AG09309 (cell line): ENCODE results near the gene YWHAG.
A peak's percentile ranks its signal among the peaks of the same experiment; 100 is the strongest.

Experiments used
- DNase-seq: peaks from one replicate; pipeline ENCODE4 v3.0.0-alpha.2; 2010; ENCODE audit warnings: low read depth
- H3K4me3 ChIP-seq: 2 replicates; pipeline ENCODE4 v1.5.1; 2011; ENCODE audit warnings: mild to moderate bottlenecking, low read depth, low read length, moderate library complexity; ENCODE audit not compliant: control insufficient read depth
- TF ChIP-seq, protein P1 (sequence below): IDR thresholded peaks from 2 replicates; pipeline ENCODE4 v1.5.1; 2011; ENCODE audit warnings: mild to moderate bottlenecking, low read depth, low read length, inconsistent platforms; ENCODE audit not compliant: insufficient read depth, control insufficient read depth; ENCODE audit errors: missing control alignments

The YWHAG gene

DNA sequence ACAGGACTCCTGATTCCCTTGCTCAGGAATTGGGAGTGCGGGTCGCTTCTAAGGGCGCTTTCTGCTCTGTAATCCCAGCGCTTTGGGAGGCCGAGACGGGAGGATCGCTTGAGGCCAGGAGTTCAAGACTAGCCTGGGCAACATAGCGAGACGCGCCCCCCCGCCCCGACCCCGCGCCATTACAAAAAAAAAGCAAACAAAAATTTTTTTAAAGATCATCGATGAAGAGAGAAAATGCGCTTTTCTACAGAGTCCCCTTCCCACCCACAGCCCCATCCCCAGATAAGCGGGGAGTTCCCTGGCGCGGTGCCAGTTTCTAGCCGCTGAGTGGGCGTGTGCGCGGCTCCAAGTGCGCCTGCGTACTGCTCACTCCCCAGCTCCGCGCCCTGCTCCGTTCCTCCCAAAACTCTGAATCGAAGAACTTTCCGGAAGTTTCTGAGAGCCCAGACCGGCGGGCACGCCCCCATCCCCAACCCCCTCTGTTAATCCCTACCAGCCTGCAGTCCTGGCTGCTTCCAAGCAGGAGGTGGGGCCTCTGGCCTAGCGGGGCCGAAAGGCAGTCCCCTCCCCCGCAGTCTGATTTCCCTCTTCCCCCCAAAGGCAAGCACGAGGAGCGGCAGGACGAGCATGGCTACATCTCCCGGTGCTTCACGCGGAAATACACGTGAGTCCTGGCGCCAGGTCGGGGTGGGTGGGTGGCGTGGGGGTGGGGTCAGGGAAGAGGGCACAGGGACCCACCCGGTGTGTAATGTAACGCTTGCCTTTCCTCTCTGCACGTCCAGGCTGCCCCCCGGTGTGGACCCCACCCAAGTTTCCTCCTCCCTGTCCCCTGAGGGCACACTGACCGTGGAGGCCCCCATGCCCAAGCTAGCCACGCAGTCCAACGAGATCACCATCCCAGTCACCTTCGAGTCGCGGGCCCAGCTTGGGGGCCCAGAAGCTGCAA, 55.3 kb downstream of the YWHAG start:
- H3K4me3 ChIP-seq, result peak overlapping the region; percentile 94
- TF ChIP-seq, protein P1, sequence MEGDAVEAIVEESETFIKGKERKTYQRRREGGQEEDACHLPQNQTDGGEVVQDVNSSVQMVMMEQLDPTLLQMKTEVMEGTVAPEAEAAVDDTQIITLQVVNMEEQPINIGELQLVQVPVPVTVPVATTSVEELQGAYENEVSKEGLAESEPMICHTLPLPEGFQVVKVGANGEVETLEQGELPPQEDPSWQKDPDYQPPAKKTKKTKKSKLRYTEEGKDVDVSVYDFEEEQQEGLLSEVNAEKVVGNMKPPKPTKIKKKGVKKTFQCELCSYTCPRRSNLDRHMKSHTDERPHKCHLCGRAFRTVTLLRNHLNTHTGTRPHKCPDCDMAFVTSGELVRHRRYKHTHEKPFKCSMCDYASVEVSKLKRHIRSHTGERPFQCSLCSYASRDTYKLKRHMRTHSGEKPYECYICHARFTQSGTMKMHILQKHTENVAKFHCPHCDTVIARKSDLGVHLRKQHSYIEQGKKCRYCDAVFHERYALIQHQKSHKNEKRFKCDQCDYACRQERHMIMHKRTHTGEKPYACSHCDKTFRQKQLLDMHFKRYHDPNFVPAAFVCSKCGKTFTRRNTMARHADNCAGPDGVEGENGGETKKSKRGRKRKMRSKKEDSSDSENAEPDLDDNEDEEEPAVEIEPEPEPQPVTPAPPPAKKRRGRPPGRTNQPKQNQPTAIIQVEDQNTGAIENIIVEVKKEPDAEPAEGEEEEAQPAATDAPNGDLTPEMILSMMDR, result no peak
- DNase-seq, result peak; percentile 80

DNA sequence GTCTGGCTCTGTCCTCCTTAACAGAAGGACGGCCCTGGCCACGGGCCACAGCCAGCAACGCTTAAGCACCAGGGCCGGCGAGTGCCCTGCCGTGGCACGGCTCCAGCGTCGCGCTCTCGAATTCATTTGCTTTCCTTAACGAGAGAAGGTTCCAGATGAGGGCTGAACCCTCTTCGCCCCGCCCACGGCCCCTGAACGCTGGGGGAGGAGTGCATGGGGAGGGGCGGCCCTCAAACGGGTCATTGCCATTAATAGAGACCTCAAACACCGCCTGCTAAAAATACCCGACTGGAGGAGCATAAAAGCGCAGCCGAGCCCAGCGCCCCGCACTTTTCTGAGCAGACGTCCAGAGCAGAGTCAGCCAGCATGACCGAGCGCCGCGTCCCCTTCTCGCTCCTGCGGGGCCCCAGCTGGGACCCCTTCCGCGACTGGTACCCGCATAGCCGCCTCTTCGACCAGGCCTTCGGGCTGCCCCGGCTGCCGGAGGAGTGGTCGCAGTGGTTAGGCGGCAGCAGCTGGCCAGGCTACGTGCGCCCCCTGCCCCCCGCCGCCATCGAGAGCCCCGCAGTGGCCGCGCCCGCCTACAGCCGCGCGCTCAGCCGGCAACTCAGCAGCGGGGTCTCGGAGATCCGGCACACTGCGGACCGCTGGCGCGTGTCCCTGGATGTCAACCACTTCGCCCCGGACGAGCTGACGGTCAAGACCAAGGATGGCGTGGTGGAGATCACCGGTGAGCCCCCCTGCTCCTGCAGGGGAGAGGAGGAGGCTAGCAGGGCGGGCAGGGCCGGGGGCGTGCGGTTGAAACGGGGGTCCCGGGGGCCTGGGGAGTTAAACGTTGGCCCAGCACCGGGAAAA, 56.2 kb downstream of the YWHAG start, which contains the start of gene HSPB1:
HSPB1 (plus strand) TSS at position 327 of the 855 bp plus-strand sequence; CDS start at position 367, 40 bp downstream.
- TF ChIP-seq, protein P1, result no peak
- H3K4me3 ChIP-seq, result peak within 1 kb of the TSS; percentile 94
- DNase-seq, result no peak

DNA sequence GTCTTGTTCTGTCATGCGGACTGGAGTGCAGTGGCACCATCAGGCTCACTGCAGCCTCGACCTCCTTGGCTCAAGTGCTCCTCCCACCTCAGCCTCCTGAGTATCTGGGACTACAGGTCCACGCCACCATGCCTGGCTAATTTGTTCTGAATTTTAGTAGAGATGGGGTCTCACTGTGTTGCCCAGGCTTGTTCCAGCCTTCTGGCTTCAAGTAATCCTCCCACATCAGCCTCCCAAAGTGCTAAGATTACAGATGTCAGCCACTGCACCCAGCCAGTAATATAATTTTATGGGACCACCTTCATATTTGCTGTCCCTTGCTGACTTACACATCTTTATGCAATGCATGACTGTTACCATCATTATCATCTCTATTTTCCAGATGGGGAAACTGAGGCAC, 57.8 kb downstream of the YWHAG start:
- H3K4me3 ChIP-seq, result no peak overlapping the region
- no peak for DNase-seq
- TF ChIP-seq, protein P1, result no peak

DNA sequence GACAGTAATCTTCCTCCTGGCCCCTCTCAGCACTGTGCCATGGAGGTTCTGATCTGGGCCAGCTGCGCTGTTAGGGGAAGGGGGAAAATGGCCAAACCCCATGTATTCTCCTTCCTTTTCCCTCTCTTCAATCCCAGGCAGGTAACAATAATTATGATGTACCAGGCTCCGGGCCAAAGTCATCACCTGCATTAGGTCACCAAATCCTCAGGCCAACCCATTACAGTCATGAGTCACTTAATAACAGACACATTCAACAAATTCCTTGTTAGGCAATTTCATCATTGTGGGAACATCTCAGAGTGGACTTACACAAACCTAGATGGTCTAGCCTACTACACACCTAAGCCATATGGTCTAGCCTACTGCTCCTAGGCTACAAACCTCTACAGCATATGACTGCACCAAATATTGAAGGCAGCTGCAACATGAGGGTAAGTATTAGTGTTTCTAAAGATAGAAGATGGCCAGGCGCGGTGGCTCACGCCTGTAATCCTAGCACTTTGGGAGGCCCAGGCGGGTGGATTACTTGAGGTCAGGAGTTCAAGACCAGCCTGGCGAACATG, 58.5 kb downstream of the YWHAG start:
- DNase-seq, result no peak
- no peak overlapping the region for H3K4me3 ChIP-seq
- TF ChIP-seq, protein P1, result no peak

DNA sequence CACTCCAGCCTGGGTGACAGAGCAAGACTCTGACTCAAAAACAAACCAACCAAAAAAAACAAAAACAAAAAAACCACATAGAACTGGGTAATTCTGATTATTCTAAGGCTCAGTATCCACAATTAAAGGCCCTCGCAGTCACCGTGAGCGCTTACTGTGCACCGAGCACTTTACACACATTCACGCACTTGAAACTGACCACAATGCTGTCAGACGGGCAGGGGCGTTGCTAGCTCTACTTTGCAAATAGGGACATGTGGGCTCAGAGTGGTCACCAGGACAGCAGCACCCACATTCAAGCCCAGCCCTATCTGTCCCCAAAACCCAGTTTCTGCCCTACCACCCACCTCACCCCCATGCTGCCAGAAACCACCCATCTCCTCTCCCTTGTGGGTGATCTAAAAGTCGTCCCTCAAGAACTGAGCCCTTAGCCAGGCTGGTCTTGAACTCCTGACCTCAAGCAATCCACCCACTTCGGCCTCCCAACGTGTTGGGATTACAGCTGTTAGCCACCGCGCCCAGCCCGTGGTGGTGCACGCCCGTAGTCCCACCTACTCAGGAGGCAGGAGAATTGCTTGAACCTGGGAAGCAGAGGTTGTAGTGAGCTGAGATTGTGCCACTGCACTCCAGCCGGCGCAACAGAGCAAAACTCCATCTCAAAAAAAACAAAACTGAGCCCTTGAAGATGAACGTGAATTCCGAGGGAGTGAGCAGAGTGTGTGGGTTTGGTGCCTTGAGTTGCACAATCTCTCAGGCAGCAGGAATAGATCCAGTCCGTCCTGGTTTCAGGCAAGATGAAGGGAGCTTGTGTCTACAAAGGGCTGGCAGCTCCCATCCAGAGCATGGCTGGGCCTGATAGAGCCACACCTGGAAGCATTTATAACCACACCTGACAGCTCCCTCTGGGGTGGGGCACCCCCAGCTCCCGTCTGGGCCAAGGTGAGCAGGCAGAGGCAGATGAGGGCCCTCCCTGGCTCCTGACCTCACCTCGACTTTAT, 61.7 kb downstream of the YWHAG start:
- no peak overlapping the region for H3K4me3 ChIP-seq
- peak; percentile 83 for DNase-seq
- TF ChIP-seq, protein P1, result peak; percentile 10
